ENCODE measurements around the gene GARIN3. TPM values are rescaled to one million over a fixed set of nuclear protein-coding genes. Genes with fewer than 3 reads are reported as not detected.
"Not testable (repeated sequence)": the region's sequence is repeated elsewhere in the genome, so short reads cannot be mapped to it uniquely, and the experiment has no call there.

Gene GARIN3
- total RNA-seq (2014; rRNA removed; shearing (Covaris generic)): not detected in 2 replicates

DNA sequence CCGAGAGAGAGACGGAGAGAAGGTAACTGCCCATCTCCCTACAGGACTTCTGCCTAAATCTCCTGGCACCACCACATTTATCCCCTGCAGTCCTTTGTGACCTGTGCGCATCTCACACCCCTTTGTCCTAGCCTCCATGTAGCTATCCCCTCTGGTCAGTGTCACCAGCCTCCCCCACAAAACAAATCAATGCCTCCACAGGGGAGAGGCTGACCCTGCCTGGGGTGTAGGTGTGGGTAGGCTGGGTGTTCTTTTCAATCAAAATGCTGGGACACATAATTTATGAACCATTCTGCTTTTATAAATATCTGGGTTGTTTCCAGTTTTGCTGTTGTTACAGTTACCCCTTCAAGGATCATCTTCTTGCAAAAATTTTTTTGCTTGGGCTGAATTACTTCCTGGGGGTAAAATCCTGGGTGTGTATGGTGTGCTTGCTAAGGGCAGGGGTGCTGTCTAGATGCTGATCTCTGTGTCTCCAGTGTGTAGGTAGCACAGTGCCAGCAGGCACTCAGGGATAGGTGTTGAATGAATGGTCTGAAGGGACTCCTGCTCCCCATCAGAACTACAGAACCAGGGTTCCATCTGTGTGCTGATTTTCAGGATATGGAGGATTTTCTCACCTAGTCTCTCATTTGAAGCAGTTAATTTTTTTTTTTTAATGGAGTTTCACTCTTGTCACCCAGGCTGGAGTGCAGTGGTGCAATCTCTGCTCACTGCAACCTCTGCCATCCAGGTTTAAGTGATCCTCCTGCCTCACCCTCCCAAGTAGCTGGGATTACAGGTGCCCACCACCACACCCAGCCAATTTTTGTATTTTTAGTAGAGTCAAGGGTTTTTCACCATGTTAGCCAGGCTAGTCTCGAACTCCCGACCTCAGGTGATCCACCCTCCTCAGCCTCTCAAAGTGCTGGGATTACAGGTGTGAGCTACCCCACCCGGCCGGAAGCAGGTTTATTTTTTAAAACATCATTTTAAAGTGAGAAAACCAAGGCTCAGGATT, at the start of gene GARIN3:
TSS of gene GARIN3 (minus strand) at position 51 of the 1,000 bp plus-strand sequence. CDS start 96 bp downstream, outside the sequence.
- no peak for DNase-seq (ENCODE audit: low read depth)

DNA sequence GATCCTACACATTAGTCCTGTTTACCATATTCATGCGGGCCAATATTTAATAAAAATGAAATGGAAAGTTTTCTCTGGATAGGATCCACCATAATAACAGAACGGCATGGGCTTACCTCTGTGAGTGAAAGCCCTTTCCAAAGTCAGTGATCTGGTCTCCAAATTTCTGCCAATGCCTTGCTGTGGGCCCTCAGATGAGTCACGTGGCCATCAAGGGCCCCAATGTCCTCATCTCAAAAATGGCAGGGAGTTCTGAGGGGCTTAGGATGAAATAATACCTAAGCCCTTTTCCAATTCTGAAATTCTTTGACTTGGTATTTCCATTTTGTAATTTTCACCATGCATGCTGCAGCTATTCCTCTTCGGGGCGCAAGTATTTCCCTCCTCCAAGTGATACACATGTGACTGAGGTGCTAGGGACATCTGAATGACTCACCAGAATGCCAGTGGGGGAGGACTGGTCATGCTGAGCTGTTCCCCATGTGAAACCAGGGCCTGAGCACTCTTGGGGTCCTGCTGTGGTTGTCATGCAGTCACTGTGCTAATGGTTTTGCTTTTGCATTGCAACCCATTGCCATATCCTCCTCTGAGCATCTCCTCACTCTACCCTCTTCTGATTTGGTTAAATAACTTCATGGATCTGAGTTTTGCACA, 49.6 kb upstream of the GARIN3 start:
- DNase-seq (ENCODE audit: low read depth): peak; percentile 23

DNA sequence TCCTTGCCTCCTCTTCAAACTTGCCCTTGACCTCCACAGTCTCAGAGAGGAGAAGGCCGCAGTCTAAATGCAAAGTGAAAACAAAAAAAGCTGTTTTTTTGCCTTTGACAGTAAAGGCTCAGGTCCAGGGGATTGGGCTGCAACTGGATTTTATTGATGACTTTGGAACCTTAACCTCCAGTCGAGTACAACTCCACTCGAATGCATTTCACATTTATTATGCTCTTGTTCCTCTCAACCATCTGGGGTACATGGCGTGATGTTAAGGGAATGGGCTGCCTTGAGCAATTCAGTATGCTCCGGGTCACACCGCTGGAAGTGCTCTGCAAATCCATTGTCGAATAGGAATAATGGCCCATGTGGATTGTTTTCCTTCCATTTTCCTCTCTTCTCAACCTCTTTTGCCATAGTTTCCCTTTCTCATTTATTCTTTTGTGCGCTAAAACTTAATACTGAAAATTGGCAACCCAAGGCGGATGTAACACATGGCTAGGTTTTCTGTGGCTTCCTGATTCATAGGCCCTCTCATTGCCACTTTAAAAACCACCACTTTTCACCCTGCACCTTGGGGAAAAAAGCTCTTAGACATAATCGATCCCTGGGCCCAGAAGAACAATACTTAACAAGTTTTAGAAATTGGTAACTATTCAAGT, 48.9 kb upstream of the GARIN3 start:
- DNase-seq (ENCODE audit: low read depth): no peak

DNA sequence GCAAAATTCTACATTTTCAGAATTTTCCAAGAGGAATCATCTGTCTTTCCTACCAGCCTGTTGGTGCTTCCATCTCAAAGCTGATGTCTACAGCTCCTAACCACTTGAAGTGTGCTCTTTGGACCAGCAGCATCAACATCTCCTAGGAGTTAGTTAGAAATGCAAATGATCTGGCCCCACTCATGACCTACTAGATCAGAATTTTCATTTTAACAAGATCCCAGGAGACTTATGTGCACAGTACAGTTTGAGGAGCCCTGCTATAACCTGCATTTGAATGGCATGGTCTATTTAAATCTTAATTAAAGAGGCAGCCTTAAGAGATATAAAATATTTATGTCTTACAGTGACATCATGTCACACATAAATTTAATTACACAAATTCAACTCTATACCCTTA, 48.4 kb upstream of the GARIN3 start:
- DNase-seq (ENCODE audit: low read depth): no peak

DNA sequence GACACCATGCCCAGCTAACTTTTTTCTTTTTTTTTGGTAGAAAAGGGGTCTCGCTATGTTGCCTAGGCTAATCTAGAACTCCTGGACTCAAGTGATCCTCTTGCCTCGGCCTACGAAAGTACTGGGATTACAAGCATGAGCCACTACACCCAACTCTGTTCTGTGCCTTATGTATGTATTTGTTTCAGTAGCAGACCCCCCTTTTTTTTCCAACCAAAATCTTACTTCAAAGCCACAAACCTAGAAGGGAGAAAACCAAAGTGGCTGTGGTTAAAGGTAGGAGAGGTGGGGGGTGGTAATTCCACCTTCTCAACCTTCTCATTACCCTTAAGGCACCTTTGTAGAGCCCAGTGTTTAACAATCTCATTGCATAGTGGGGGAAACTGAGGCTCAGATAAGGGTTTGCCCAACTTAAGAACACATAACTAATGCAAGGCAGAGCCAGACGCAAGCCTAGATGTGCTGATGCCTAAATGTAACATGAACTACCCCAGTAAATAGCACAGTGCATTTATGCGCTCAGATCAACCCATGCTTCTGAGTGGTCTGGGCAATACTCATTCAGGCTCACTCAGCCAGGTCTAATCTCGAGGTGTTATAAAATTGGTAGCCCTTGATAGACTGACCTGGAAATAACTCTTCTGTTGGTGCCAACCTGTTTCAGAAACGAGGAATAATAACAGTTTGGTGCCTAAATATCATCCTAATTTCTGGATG, 47.6 kb upstream of the GARIN3 start:
- no peak for DNase-seq (ENCODE audit: low read depth)

DNA sequence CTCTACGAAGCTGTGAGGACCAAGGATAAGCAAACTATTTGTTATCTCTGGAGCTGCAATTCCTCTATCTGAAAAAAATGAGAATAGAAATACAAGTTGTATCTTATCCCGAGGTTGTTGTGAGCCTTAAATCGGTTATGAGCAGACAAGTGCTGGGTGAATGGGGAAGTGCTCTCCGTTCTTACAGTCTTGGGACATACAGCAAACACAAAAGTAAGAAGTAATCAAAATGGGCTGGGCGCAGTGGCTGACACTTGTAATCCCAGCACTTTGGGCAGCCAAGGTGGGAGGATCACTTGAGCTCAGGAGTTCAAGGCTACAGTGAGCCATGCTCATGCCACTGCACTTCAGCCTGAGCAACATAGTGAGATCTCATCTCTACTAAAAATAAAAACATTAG, 46.2 kb upstream of the GARIN3 start:
- no peak for DNase-seq (ENCODE audit: low read depth)

DNA sequence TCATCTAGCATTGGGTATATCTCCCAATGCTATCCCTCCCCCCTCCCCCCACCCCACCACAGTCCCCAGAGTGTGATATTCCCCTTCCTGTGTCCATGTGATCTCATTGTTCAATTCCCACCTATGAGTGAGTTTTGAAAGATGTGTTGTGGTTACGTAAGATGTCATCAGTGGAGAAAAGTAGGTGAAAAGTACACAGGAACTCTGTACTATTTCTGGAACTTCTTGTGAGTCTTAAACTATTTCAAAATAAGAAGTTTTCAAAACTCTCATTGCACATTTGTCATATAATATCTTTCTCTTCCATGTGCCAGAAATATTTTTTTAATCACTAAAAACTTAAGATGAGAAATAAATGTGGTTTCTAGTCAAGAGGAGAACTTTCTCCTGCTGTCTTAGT, 44.6 kb upstream of the GARIN3 start:
- DNase-seq (ENCODE audit: low read depth): not testable (repeated sequence)

DNA sequence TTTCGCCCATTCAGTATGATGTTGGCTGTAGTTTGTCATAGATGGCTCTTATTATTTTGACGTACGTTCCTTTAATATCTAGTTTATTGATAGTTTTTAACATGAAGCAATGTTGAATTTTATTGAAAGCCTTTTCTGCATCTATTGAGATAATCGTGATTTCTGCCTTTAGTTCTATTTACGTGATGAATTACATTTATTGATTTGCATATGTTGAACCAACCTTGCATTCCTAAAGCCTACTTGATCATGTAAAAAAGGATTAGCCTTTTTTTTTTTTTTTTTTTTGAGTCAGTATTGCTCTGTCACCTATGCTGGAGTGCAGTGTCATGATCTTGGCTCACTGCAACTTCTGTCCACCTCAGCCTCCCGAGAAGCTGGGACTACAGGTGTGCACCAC, 39.6 kb upstream of the GARIN3 start:
- DNase-seq (ENCODE audit: low read depth): no peak

DNA sequence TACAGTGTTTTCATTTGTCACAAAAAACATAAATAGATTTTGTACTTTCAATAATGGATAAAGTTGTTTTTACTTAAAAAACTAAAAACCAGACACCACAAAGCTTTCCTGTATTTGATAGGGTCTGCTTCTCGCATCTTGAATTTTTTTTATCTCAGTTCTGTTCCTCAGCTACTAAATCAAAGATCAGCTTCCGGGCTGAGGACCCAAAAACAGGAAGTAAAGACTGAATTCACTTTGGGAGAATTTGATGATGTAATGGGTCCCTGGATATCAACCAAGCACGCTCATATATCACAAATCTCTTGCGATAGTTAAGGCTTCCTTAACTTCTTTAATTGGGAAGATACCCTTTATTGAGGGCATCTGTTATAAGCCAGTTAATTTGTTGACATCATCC, 38.7 kb upstream of the GARIN3 start:
- no peak for DNase-seq (ENCODE audit: low read depth)

DNA sequence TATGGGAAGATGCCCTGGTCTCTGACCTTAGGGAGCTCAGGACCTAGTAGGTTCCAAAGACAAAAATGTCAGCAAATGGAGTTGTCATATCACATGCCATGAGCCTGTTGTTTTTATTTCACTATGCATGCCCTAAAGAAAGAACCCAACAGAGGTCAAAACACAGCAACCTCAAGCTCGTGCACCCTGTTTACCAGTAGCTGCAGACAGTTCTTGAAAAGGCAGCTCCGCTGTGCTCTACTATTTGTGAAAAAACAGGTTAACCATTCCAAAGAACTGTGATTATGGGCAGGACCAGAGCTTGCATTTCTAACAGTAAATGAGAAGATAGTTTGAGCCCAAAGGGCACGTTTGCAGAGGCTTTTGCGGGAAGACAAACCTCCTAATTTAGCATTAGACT, 37.4 kb upstream of the GARIN3 start:
- DNase-seq (ENCODE audit: low read depth): no peak

DNA sequence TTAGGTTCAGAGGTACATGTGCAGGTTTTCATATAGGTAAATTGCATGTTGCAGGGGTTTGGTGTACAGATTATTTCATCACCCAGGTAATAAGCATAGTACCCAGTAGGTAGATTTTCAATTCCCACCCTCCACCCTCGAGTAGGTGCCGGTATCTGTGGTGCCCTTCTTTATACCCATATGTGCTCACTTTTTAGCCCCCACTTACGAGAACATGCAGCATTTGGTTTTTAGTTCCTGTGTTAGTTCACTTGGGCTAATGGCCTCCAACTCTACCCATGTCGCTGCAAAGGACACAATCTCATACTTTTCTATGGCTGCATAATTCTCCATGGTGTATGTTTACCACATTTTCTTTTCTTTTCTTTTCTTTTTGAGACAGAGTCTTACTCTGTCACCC, 35.8 kb upstream of the GARIN3 start:
- DNase-seq (ENCODE audit: low read depth): no peak

DNA sequence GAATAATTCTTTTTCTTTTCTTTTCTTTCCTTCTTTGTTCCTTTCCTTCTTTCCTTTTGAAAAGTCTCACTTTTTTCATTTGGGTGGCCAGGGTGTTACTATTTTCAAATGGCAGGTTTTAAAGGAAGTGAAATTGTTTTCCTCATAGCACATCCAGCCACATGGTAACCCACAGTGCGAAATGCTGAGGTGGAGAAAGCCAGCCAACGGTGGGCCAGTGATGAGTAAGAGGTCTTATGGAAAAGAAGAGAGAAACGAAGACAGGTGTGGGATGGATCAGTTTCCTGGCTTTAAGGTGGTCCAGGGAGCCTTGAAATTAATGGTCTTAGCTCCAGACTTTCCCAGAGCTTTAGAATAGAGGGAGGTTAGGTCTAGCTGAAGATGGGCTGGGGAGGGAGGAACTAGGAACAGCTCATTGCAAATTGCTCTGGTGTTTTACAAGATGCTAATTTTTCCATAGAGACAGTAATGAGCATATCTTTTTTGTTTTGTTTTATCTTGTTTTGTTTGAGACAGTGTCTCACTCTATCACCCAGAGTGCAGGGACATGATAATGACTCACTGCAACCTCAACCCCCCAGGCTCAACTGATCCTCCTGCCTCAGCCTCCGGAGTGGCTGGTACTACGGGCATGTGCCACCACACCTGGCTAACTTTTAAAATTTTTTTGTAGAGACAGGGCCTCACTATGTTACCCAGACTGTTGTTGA, 32.4 kb upstream of the GARIN3 start:
- DNase-seq (ENCODE audit: low read depth): peak; percentile 10

DNA sequence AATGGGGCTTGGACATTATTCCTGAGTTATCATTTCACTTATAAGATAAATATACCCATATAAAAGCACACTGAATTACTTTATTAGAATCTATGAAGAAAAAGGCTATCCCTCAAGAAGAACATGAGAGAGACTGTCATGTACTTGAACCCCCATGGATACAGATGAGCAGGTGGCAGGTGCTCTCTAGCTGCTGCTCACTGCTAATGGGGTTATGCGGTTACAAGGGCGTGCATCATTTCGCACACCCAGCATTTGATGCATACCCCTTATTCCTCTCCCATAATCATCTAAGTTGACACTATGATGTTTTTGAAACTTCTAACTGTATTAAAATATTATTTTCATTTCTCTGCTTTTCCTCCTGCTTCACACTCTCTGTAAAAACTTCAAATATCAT, 31.0 kb upstream of the GARIN3 start:
- DNase-seq (ENCODE audit: low read depth): no peak

DNA sequence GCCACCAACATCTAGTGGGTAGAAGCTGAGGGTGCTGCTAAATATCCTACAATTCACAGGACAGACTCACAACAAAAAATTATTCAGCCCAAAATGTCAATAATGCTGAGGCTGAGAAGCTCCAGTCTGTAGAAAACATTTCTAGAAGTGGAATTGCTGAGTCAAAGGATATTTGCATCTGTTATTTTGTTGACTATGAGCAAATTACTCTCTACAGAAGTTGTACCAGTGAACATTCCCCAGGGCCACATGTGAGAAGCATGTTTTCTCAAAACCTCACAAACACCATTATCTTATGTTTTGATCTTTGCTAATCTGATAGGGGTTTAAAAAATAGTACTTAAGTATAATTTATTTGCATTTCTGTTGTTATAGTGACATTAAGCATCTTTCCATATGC, 30.0 kb upstream of the GARIN3 start:
- no peak for DNase-seq (ENCODE audit: low read depth)

DNA sequence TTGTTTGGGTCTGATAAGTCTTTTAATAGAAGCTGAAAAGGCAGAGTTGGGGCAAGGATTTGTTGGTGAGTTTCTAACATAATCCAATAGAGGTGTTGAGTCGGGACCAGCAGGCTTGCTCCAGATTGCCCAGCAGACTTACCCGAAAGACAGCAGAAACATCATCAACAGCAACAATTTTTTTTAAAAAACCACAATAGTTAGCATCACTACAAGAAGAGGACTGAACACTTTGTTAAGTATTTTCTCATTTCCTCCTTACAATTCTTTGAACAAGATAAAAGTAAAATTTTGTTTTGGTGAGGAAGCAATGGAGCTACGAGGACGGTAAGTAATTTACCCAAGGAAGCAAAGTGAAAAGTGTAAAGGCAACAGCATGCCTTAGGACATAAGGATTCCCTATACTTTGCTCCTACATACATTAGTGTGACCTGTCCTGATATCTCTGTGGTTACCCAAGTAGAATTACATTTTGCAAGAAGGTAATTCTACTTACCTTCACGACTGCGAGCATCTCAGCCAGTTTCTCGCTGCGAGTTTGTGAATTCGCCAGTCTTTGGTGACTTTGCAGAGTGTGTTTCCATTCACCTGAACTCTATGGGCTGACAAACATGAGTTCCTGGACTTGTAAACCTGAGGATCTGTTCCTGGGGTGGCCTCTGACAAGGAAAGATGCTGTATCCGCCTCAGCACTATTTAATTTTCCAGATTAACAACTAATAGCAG, 27.8 kb upstream of the GARIN3 start:
- DNase-seq (ENCODE audit: low read depth): no peak

DNA sequence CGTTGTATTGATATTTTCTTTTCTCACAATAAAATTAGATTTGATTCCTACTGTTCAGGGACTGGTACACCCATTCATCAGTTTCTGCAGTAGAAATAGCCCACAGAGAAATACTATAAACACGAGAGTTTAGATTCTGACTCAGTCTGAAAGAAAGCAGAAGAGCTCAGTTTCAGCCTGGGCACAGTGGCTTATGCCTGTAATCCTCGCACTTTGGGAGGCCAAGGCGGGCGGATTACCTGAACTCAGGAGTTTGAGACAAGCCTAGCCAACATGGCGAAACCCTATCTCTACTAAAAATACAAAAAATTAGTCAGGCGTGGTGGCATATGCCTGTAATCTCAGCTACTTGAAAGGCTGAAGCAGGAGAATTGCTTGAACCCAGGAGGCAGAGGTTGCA, 23.2 kb upstream of the GARIN3 start:
- no peak for DNase-seq (ENCODE audit: low read depth)

DNA sequence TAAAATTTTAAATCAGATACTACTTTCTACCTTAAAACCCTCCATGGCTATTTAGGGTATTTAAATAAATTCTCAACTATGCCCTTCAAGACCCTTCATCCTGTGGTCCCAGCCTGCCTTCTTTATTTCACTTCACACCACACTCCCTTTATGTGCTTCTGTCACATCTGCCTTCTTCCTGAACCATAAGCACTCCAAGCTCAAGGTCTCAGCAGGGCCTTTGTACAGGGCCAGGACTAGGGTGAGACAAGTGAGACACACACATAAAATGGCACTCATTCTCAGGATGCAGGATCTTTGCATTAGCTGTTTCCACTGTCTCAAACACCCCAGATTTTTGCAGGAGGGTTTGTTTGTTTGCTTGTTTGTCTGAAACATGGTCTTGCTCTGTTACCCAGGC, 22.2 kb upstream of the GARIN3 start:
- DNase-seq (ENCODE audit: low read depth): no peak

DNA sequence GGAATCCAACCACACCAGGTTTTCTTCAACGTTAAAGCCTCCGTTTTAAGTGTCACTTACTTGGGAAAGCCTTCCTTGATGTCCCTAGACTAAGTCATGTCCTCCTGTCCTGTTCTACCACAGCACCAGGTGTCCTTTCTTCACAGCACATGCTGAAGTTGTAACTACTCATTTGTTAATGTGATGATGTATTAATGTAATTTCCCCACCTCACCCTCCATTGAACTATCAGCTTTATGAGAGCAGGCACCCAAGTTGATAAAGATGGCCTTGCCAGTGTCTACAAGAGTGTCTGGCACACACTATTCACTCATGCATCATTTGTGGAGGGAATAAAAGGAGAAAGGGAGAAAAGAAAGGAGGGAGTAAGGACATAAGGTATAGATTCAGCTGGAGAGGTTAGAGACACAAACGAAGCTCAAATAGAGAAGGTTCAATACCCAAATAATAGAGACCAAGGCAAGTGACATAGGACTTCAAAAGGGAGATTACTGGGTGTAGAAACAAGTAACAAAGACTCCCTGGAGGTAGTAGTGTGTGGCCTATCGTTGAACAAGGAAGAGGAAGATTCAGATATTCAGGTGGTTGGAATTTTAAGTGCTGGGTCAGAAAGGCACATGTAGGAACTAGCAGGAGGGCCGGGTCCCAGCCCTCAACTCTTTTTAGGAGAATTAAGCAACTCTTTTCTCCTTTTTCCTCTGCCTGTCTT, 21.1 kb upstream of the GARIN3 start:
- no peak for DNase-seq (ENCODE audit: low read depth)

DNA sequence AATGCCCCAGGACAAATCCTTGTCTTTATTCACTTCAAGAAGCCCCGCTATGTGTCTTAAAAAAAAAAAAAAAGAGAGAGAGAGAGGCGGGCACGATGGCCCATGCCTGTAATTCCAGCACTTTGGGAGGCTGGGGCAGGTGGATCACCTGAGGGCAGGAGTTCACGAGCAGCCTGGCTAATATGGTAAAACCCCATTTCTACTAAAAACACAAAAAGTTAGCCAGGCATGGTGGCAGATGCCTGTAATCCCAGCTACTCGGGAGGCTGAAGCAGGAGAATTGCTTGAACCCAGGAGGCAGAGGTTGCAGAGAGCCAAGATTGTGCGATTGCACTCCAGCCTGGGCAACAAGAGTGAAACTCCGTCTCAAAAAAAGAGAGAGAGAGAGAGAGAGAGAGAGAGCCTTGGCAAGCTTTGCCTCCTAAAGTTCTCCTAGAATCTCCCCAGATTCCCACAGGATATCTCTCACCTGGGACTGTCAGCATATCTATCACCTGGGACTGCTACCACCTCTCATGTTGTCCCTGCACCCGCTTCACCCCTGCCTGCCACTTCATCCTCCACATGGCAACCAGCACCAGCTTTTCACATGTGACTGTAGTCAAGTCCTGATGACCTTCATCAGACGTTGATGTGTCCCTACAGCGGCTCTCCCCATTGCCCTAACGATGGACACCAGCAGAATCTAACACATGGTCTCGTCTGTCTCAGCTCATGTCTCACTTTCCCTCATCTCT, 20.4 kb upstream of the GARIN3 start:
- no peak for DNase-seq (ENCODE audit: low read depth)

Data from Daoy (cell line).